Activated CD8-positive, alpha-beta memory T cell treated with anti-CD3 and anti-CD28 coated beads, Interleukin-2, amount 50 U/mL, for 48 hours (primary cell): ENCODE data around the gene EPB42.
"Not testable (repeated sequence)": the region's sequence is repeated elsewhere in the genome, so short reads cannot be mapped to it uniquely, and the experiment has no call there.

Experiments
- DNase-seq: peaks from one replicate; pipeline ENCODE4 v3.0.0-alpha.2; 2020

The EPB42 gene

DNA sequence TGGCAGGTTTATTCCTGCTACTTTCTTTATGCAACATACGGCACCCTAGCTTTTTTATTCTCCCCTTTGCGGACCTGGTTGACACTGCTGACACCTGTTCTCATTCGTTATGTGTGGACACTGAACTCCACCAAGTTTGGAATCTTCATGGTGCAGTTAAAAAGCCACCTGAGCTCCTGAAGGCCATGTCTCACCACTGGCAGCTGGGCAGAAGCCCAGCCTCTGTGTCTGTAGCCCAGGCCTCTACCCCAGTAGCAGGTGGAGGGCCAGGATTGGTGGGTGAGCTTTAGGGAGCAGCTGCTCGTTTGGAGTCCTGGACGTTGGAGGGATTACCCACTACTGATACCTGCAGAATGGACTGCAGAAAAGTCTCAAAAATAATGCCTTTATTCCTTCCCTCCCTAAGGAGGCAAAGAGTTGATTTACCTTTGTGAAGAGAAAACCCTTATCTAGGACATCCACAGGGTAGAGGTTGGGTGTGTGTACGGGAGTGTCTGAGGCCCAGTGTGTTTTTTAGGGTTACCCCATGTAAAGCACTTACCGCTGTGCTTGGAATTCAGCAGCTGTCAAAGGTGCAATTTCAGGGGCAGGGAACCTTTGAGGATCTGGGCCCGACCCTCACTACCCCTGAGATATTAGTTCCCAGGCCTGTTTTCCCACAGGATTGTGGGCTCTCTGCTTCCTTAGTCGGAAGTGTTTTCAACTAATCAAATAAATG, 36.3 kb downstream of the EPB42 start:
- no peak for DNase-seq

DNA sequence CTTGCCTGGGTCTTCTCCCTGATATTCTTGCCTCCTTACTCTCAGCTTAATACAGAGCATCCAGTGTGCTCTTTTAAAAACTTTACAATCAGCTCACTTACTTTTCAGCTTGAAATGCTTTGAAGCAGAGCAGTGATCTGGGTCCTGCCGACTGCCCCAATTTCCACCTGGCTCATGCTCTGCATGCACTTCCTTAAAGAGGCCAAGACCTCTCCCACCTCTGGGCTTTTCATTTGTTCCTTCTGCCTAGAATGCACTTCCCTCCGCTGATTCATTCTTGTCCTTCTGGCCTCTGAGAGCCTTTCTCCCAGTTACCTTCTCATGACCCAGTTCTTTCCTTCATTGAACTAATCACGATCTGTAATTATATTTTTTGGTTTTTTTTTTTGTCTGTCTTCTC, 37.5 kb downstream of the EPB42 start:
- no peak for DNase-seq

DNA sequence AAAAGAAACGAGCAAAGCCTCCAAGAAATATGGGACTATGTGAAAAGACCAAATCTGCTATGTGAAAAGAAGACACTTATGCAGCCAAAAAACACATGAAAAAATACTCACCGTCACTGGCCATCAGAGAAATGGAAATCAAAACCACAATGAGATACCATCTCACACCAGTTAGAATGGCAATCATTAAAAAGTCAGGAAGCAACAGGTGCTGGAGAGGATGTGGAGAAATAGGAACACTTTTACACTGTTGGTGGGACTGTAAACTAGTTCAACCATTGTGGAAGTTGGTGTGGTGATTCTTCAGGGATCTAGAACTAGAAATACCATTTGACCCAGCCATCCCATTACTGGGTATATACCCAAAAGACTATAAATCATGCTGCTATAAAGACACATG, 43.7 kb downstream of the EPB42 start:
- not testable (repeated sequence) for DNase-seq

DNA sequence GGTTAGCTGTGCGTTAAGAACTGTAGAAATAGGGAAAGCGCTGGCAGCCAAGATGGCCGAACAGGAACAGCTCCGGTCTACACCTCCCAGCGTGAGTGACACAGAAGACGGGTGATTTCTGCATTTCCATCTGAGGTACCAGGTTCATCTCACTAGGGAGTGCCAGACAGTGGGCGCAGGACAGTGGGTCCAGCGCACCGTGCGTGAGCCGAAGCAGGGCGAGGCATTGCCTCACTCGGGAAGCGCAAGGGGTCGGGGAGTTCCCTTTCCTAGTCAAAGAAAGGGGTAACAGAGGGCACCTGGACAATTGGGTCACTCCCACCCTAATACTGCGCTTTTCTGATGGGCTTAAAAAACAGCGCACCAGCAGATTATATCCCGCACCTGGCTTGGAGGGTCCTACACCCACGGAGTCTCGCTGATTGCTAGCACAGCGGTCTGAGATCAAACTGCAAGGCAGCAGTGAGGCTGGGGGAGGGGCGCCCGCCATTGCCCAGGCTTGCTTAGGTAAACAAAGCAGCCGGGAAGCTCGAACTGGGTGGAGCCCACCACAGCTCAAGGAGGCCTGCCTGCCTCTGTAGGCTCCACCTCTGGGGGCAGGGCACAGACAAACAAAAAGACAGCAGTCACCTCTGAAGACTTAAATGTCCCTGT, 45.0 kb downstream of the EPB42 start:
- DNase-seq = not testable (repeated sequence)

DNA sequence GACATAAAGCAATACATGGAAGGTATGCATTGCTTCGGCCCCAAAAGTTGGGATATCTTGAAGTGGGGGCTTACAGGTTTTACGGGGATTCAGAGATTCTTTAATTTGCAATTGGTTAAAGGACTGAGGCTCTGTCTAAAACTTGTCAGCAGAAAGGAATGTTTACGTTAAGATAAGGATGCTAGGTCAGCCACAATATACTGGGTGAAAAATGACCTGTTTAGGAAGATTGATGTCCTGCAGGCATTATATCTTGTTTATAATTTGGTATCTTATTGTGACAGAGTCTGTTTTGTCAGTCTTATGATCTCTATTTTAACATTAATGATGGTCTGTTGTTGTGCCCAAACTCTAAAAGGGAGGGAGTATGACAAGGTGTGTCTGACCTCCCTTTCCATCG, 50.9 kb downstream of the EPB42 start:
- DNase-seq = no peak

DNA sequence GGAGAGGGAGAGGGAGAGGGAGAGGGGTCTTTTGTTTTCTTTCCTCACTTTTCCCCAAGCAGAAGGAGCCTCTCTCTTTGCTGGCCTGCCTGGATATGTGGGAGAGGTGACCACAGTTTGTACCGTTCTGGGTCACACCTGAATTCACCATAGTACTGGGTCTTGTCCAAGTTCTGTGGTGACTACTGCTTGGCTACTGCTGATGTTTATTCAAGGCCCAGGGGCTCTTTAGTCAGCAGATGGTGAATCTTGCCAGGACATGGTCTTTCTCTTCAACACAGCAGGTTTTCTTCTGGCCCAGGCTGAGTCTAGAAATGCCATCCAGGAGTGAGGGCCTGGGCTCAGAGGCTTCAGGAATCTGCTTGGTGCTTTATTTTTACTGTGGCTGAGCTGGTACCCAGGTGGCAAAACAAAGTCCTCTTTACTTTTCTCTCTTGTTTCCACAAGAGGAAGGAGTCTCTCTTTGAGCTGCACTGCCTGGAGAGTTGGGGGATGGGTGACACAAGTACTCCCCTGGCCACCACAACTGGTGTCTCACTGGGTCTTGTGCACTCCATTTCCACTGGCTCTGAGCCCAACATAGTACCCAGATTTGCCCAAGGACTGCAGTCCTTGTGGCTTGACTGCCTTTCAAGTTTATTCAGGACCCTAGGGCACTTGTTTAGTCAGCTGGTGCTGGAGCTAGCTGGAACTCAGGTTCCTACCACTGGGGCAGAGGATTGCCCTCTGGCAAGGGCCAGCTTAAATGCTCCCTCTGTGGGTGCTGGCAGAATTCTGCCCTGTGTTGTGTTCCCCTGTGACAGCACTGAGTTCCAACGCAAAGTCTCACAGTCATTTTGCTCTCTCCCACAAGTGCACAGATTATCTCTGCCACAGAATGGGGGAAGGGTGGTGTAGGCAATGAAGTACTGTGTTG, 52.4 kb downstream of the EPB42 start:
- no peak for DNase-seq

DNA sequence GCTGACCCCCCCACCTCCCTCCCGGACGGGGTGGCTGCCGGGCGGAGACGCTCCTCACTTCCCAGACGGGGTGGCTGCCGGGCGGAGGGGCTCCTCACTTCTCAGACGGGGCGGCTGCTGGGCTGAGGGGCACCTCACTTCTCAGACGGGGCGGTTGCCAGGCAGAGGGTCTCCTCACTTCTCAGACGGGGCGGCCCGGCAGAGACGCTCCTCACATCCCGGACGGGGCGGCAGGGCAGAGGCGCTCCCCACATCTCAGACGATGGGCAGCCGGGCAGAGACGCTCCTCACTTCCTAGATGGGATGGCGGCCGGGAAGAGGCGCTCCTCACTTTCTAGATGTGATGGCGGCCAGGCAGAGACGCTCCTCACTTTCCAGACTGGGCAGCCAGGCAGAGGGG, 53.6 kb downstream of the EPB42 start:
- DNase-seq = not testable (repeated sequence)

DNA sequence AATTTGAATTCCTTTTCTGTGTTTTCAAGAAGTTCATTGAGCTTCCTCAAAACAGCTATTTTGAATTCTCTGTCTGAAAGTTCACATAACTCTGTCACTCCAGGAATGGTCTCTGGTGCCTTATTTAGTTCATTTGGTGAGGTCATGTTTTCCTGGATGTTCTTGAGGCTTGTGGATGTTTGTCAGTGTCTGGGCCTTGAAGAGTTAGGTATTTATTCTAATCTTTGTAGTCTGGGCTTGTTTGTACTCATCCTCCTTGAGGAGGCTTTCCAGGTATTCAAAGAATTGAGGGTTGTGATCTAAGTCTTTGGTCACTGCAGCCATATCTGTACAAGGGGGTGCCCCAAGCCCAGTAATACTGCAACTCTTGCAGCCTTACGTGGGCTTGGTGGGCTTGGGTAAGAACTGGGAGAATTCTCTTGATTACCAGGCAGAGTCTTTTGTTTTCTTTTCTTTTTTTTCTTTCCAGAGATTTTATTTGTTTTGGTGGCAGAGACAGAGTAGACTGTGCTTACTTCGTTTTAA, 55.0 kb downstream of the EPB42 start:
- DNase-seq = no peak

DNA sequence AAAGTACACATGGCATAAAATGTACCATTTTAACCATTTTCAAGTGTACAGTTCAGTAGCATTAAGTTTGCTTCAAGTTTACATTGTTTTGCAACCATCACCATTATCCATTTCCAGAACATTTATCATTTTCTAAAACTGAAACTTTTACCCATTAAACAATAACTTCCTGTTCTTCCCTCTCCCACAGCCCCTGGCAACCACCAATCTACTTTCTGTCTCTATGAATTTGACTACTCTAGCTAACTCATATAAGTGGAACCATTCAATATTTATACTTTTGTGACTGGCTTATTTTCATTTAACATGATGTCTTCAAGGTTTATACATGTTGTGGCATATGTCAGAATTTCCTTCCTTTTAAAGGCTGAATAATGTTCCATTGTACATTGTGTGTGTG, 67.5 kb downstream of the EPB42 start:
- no peak for DNase-seq

DNA sequence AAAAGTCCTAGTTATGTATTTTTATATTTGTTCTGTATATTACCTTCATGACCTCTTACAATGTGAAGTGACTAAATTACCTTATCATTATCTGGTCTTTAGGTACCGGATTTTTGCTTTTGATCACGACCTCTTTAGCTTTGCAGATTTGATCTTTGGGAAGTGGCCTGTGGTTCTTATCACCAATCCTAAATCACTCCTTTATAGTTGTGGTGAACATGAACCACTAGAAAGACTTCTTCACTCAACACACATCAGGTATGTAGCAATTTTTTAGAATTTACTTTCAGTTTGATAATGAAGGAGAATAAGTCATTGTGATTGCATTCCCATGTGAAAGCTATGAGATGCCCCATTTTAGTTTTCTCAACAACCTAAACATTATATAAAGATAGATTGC, 69.1 kb downstream of the EPB42 start:
- DNase-seq = no peak

DNA sequence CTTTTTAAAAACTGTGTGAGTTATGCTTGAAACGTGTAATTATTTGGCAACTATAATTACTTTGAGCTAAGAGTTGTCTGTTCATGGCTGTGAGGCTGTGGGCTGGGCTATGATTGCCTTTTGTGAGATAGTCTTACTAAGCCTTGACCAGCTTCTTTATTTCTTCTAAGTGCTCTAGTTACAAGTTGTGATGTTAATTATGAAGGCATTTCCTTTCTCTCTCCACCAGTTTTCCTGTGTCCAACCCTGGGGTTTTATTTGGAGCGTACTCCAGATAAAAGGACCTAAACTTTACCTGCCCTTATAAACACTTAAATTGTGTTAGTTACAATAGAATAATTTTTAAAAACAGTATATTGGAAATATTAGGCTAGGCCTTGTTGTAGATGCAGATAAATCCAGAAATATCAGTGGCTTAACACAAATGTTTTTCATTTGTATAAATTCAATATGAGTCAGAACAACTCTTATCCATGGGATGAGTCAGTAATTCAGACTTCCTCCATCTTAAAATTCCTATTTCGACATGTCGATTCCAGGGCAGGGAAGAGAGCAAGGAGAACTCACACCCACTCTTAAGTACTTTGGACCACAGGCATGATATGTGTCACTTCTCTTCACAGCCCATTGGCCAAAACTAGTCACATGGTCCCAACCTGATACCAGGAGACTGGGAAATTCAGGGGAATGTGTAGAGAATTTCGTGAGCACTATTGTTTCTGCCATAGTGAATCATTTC, 70.5 kb downstream of the EPB42 start:
- no peak for DNase-seq
